GM19193 (cell line): ENCODE results near the gene UBR2.

Experiments used
- POLR2A ChIP-seq: IDR thresholded peaks from 4 replicates; pipeline ENCODE4 v1.6.1; 2011; ENCODE audit not compliant: insufficient read depth, insufficient read length; ENCODE audit errors: extremely low read depth

The UBR2 gene

GRCh38 chr6:42547407-42548329 is 16.2 kb upstream of the UBR2 start:
- no peak for TF ChIP-seq POLR2A

- TF ChIP-seq POLR2A: no peak
Observed at GRCh38 chr6:42550277-42550676, 13.6 kb upstream of the UBR2 start.

- TF ChIP-seq POLR2A: no peak
Observed at GRCh38 chr6:42551217-42551616, 12.6 kb upstream of the UBR2 start.

GRCh38 chr6:42552380-42552779 is 11.4 kb upstream of the UBR2 start:
- no peak for TF ChIP-seq POLR2A

- no peak for TF ChIP-seq POLR2A
Observed at GRCh38 chr6:42555477-42556457, 8.1 kb upstream of the UBR2 start.

- no peak for TF ChIP-seq POLR2A
Observed at GRCh38 chr6:42556462-42556861, 7.4 kb upstream of the UBR2 start.

- no peak for TF ChIP-seq POLR2A
Observed at GRCh38 chr6:42561986-42562385, 1.8 kb upstream of the UBR2 start.

- no peak for TF ChIP-seq POLR2A
Observed at GRCh38 chr6:42562788-42563405, 932 bp upstream of the UBR2 start.

GRCh38 chr6:42564506-42564825 is 637 bp downstream of the UBR2 start:
- no peak for TF ChIP-seq POLR2A

- TF ChIP-seq POLR2A: no peak
Observed at GRCh38 chr6:42565823-42566613, 2.2 kb downstream of the UBR2 start.

- TF ChIP-seq POLR2A: no peak
Observed at GRCh38 chr6:42566614-42567208, 2.9 kb downstream of the UBR2 start.

GRCh38 chr6:42569102-42570028 is 5.5 kb downstream of the UBR2 start:
- no peak for TF ChIP-seq POLR2A
